ENCODE data around the gene CNTN6.

DNA sequence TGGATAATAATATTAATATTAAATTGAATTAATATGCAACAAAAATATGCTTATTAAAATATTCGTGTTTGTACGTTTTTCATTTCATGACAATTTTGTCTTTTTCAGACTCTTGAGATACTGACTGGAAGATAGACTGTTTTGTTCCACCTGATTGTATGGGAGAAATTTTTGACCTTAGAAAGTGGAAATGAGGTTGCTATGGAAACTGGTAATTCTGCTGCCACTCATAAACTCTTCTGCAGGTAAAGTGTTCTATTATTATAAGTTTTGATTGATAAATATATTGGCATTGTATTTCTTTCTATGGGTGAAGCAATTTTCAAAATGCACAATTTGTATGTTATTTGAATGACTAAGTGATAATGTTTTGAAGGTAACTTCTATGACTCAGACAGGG is 55.0 kb downstream of the CNTN6 start:
- TF ChIP-seq POLR2A (IDR thresholded peaks at IDR 0.05) (no peak), CTCF (IDR thresholded peaks at IDR 0.05) (no peak)
